Measurements from ENCODE around the gene UBALD2.
A peak's percentile ranks its signal among the peaks of the same experiment; 100 is the strongest.

The UBALD2 gene

GRCh38 chr17:76233588-76234353 lies 31.4 kb upstream of the UBALD2 start:
- no peak for TF ChIP-seq CTCF (conservative IDR thresholded peaks at IDR 0.05; ENCODE audit: control insufficient read depth, insufficient read depth, low read depth, low read length)
- DNase-seq (ENCODE audit: low read depth), result no peak
- H3K4me3 ChIP-seq (ENCODE audit: control insufficient read depth, low read depth, low read length), result no peak overlapping the region

GRCh38 chr17:76234354-76234679 lies 30.8 kb upstream of the UBALD2 start:
- peak; percentile 41 for DNase-seq (ENCODE audit: low read depth)
- TF ChIP-seq CTCF (conservative IDR thresholded peaks at IDR 0.05; ENCODE audit: control insufficient read depth, insufficient read depth, low read depth, low read length), result no peak
- no peak overlapping the region for H3K4me3 ChIP-seq (ENCODE audit: control insufficient read depth, low read depth, low read length)

- no peak for TF ChIP-seq CTCF (conservative IDR thresholded peaks at IDR 0.05; ENCODE audit: control insufficient read depth, insufficient read depth, low read depth, low read length)
- no peak for DNase-seq (ENCODE audit: low read depth)
- H3K4me3 ChIP-seq (ENCODE audit: control insufficient read depth, low read depth, low read length), result no peak overlapping the region
Observed at GRCh38 chr17:76235883-76236282, 29.3 kb upstream of the UBALD2 start.

- DNase-seq (ENCODE audit: low read depth), result no peak
- no peak overlapping the region for H3K4me3 ChIP-seq (ENCODE audit: control insufficient read depth, low read depth, low read length)
- no peak for TF ChIP-seq CTCF (conservative IDR thresholded peaks at IDR 0.05; ENCODE audit: control insufficient read depth, insufficient read depth, low read depth, low read length)
Observed at GRCh38 chr17:76236603-76237002, 28.5 kb upstream of the UBALD2 start.

- H3K4me3 ChIP-seq (ENCODE audit: control insufficient read depth, low read depth, low read length), result no peak overlapping the region
- TF ChIP-seq CTCF (conservative IDR thresholded peaks at IDR 0.05; ENCODE audit: control insufficient read depth, insufficient read depth, low read depth, low read length), result no peak
- peak; percentile 44 for DNase-seq (ENCODE audit: low read depth)
Observed at GRCh38 chr17:76237859-76238313, 27.3 kb upstream of the UBALD2 start.

- H3K4me3 ChIP-seq (ENCODE audit: control insufficient read depth, low read depth, low read length), result no peak overlapping the region
- TF ChIP-seq CTCF (conservative IDR thresholded peaks at IDR 0.05; ENCODE audit: control insufficient read depth, insufficient read depth, low read depth, low read length), result no peak
- DNase-seq (ENCODE audit: low read depth), result no peak
Observed at GRCh38 chr17:76238847-76239537, 26.2 kb upstream of the UBALD2 start.

All from fibroblast of mammary gland (primary cell).